HepG2 (cell line): ENCODE results near the gene NDST1. TPM values are rescaled to one million over a fixed set of nuclear protein-coding genes. Genes with fewer than 3 reads are reported as not detected.

Source experiments
- ADNP ChIP-seq: sonication (generic); formaldehyde crosslinking; IDR thresholded peaks from 2 replicates; pipeline ENCODE4 v1.4.0; 2020; ENCODE audit warnings: missing genetic modification reagents
- ARNT ChIP-seq: fragments of 450-650 bp; IDR thresholded peaks from 2 replicates; pipeline ENCODE4 v1.6.1; 2017
- BHLHE40 ChIP-seq: IDR thresholded peaks from 2 replicates; pipeline ENCODE4 v1.6.1; 2011; ENCODE audit warnings: low read length, improper control_type of control experiment
- CREM ChIP-seq, 2 experiments: sonication (generic) in 1 of 2; formaldehyde crosslinking in 1 of 2; IDR thresholded peaks; 2 replicates each; pipeline versions ENCODE4 v1.4.0 to v1.6.1; 2016 to 2020; ENCODE audit warnings: antibody characterized with exemption in 1 of 2, mild to moderate bottlenecking in 1 of 2, missing genetic modification reagents in 1 of 2
- DMAP1 ChIP-seq: IDR thresholded peaks from 2 replicates; pipeline ENCODE4 v1.6.1; 2016
- GATAD1 ChIP-seq: IDR thresholded peaks from 2 replicates; pipeline ENCODE4 v1.6.1; 2016; ENCODE audit warnings: missing genetic modification reagents, missing compliant biosample characterization
- LCORL ChIP-seq, 2 experiments: fragments of 450-650 bp in 1 of 2; sonication (generic) in 1 of 2; formaldehyde crosslinking in 1 of 2; IDR thresholded peaks; 2 replicates each; pipeline versions ENCODE4 v1.5.0 to v1.6.1; 2017 to 2020; ENCODE audit warnings: antibody characterized with exemption in 1 of 2, missing genetic modification reagents in 1 of 2
- MEF2D ChIP-seq: sonication (generic); formaldehyde crosslinking; IDR thresholded peaks from 2 replicates; pipeline ENCODE4 v1.5.1; 2020; ENCODE audit warnings: mild to moderate bottlenecking, missing genetic modification reagents
- REPIN1 ChIP-seq: sonication (generic); formaldehyde crosslinking; IDR thresholded peaks from 2 replicates; pipeline ENCODE4 v1.8.0; 2022; ENCODE audit warnings: missing genetic modification reagents, low read depth, mild to moderate bottlenecking, borderline replicate concordance
- SCMH1 ChIP-seq: sonication (generic); formaldehyde crosslinking; IDR thresholded peaks from 2 replicates; pipeline ENCODE4 v1.9.0; 2021; ENCODE audit warnings: missing genetic modification reagents, mild to moderate bottlenecking, borderline replicate concordance
- SP2 ChIP-seq: sonication (generic); formaldehyde crosslinking; IDR thresholded peaks from 2 replicates; pipeline ENCODE4 v1.5.1; 2020; ENCODE audit warnings: mild to moderate bottlenecking, missing genetic modification reagents
- ZFP82 ChIP-seq: sonication (generic); formaldehyde crosslinking; IDR thresholded peaks from 2 replicates; pipeline ENCODE4 v1.5.1; 2020; ENCODE audit warnings: mild to moderate bottlenecking, missing genetic modification reagents, borderline replicate concordance
- ZFYVE20 ChIP-seq: sonication (generic); formaldehyde crosslinking; IDR thresholded peaks from 2 replicates; pipeline ENCODE4 v1.8.0; 2023; ENCODE audit warnings: low read depth, mild to moderate bottlenecking, moderate library complexity, missing genetic modification reagents, borderline replicate concordance
- ZNF33B ChIP-seq: sonication (generic); formaldehyde crosslinking; IDR thresholded peaks from 2 replicates; pipeline ENCODE4 v1.5.1; 2020; ENCODE audit warnings: mild to moderate bottlenecking, missing genetic modification reagents
- ZNF615 ChIP-seq: sonication (generic); formaldehyde crosslinking; IDR thresholded peaks from 2 replicates; pipeline ENCODE4 v1.5.0; 2020; ENCODE audit warnings: mild to moderate bottlenecking, missing genetic modification reagents, borderline replicate concordance
- ZNF839 ChIP-seq: sonication (generic); formaldehyde crosslinking; IDR thresholded peaks from 2 replicates; pipeline ENCODE4 v1.4.0; 2020; ENCODE audit warnings: missing genetic modification reagents, mild to moderate bottlenecking, borderline replicate concordance
- polyA plus RNA-seq, 8 experiments: library from polyadenylated mRNA; depleted of rRNA in 3 of 8; stranded (reverse) in 7 of 8; unstranded in 1 of 8; fragments of >200 nt; fragmentation: Illumina TruSeq in 4 of 8; extraction: Trizol in 4 of 8; gene quantifications; 2 replicates each; pipeline versions ENCODE4 v1.2.1 to v1.2.3, GENCODE V29; 2011 to 2016; ENCODE audit warnings: low read depth in 4 of 8, missing spikeins in 1 of 8, mixed read lengths in 1 of 8; ENCODE audit not compliant: insufficient read depth in 1 of 8
- total RNA-seq, 5 experiments: library from RNA; depleted of rRNA; stranded (reverse); fragments of >200 nt; fragmentation: Illumina TruSeq; extraction: Trizol; gene quantifications; 2 replicates each; pipeline ENCODE4 v1.2.3, GENCODE V29; 2016; ENCODE audit warnings: low read depth in 1 of 5
- TF ChIP-seq, protein P1 (sequence below): sonication (generic); formaldehyde crosslinking; IDR thresholded peaks from 2 replicates; pipeline ENCODE4 v1.9.0; 2021; ENCODE audit warnings: missing genetic modification reagents, borderline replicate concordance
- TF ChIP-seq, protein P2 (sequence below): sonication (generic); formaldehyde crosslinking; IDR thresholded peaks from 2 replicates; pipeline ENCODE4 v1.4.0; 2020; ENCODE audit warnings: missing genetic modification reagents
- TF ChIP-seq, protein P3 (sequence below): sonication (generic); formaldehyde crosslinking; IDR thresholded peaks from 2 replicates; pipeline ENCODE4 v1.5.1; 2020; ENCODE audit warnings: missing genetic modification reagents, mild to moderate bottlenecking, borderline replicate concordance
- TF ChIP-seq, protein P4 (sequence below): sonication (generic); formaldehyde crosslinking; IDR thresholded peaks from 2 replicates; pipeline ENCODE4 v1.5.0; 2020; ENCODE audit warnings: missing genetic modification reagents
- TF ChIP-seq, protein P5 (sequence below), 2 experiments: sonication (generic) in 1 of 2; formaldehyde crosslinking in 1 of 2; IDR thresholded peaks; 2 replicates each; pipeline versions ENCODE4 v1.4.0 to v1.6.1; 2018 to 2020; ENCODE audit warnings: missing genetic modification reagents in 2 of 2, borderline replicate concordance in 1 of 2, low read depth in 1 of 2, mild to moderate bottlenecking in 1 of 2, missing biosample characterization in 1 of 2

Gene NDST1
- total and polyA plus RNA-seq, 2 of the 13 experiments (the other 11 are each of a cell fraction or from before 2014, with no cell fraction given): 23.8 to 26.2 TPM

DNA sequence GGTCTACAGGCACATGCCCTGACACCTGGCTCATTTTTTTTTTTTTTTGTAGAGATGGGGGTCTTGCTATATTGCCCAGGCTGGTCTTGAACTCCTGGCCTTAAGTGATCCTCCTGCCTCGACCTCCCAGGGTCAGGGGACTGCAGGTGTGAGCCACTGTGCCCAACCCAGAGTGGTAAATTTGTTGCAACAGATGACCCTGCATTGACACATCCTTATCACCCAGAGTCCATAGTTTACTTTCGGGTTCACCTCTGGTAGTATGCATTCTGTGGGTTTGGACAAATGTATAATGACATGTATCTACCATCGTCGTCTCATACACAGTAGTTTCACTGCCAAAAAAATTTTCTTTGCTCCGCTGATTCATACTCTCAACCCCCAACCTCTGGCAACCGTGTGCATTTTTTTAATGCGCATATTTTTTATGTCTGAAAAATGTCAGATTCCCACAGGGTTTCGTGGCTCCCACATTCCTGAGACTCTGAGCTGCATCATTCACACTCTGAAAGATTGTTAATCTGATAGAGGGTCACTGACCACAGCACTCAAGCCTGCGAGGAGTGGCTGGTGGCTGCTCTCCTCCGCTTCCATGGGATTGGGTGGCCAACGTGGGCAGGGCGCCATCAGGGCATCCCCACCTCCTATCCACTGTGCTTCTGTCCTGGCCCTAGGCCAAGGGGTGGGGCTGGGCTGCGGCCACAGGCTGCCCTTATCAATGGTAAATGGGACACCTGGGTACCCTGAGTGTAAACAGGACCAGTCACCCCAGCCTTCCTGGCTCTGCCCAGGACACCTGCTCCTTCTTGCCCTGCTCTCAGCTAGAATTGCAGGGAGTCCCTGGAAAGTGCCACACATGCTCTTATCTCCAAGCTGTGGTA lies 9.6 kb downstream of the NDST1 start (continued):
- TF ChIP-seq ZNF839 (CRISPR knock-in tag) (no peak), BHLHE40 (no peak), ARNT (no peak), SCMH1 (CRISPR knock-in tag) (no peak), ZNF33B (CRISPR knock-in tag) (no peak), ADNP (peak; percentile 95), SP2 (CRISPR knock-in tag) (no peak), GATAD1 (CRISPR knock-in tag) (peak; percentile 32; the same call in 1 of the 2 replicates), CREM (IDR thresholded peaks at IDR 0.05) (peak; percentile 60; the same call in 1 of the 2 replicates), CREM (CRISPR knock-in tag; IDR thresholded peaks at IDR 0.05) (no peak), DMAP1 (CRISPR knock-in tag) (peak; percentile 39; the same call in 1 of the 2 replicates), ZNF615 (no peak), REPIN1 (CRISPR knock-in tag) (0 out of 2 replicates have a peak, but pooled peaks have one; percentile 21), ZFP82 (no peak), MEF2D (CRISPR knock-in tag) (0 out of 2 replicates have a peak, but pooled peaks have one; percentile 41), ZFYVE20 (CRISPR knock-in tag) (no peak), LCORL (IDR thresholded peaks at IDR 0.05) (peak; percentile 8; the same call in 1 of the 2 replicates), LCORL (CRISPR knock-in tag; IDR thresholded peaks at IDR 0.05) (peak; percentile 89)
- TF ChIP-seq, protein P1, sequence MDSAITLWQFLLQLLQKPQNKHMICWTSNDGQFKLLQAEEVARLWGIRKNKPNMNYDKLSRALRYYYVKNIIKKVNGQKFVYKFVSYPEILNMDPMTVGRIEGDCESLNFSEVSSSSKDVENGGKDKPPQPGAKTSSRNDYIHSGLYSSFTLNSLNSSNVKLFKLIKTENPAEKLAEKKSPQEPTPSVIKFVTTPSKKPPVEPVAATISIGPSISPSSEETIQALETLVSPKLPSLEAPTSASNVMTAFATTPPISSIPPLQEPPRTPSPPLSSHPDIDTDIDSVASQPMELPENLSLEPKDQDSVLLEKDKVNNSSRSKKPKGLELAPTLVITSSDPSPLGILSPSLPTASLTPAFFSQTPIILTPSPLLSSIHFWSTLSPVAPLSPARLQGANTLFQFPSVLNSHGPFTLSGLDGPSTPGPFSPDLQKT (CRISPR knock-in tag): no peak
- TF ChIP-seq, protein P2, sequence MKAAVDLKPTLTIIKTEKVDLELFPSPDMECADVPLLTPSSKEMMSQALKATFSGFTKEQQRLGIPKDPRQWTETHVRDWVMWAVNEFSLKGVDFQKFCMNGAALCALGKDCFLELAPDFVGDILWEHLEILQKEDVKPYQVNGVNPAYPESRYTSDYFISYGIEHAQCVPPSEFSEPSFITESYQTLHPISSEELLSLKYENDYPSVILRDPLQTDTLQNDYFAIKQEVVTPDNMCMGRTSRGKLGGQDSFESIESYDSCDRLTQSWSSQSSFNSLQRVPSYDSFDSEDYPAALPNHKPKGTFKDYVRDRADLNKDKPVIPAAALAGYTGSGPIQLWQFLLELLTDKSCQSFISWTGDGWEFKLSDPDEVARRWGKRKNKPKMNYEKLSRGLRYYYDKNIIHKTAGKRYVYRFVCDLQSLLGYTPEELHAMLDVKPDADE: no peak
- TF ChIP-seq, protein P3, sequence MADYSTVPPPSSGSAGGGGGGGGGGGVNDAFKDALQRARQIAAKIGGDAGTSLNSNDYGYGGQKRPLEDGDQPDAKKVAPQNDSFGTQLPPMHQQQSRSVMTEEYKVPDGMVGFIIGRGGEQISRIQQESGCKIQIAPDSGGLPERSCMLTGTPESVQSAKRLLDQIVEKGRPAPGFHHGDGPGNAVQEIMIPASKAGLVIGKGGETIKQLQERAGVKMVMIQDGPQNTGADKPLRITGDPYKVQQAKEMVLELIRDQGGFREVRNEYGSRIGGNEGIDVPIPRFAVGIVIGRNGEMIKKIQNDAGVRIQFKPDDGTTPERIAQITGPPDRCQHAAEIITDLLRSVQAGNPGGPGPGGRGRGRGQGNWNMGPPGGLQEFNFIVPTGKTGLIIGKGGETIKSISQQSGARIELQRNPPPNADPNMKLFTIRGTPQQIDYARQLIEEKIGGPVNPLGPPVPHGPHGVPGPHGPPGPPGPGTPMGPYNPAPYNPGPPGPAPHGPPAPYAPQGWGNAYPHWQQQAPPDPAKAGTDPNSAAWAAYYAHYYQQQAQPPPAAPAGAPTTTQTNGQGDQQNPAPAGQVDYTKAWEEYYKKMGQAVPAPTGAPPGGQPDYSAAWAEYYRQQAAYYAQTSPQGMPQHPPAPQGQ (CRISPR knock-in tag): no peak
- TF ChIP-seq, protein P4, sequence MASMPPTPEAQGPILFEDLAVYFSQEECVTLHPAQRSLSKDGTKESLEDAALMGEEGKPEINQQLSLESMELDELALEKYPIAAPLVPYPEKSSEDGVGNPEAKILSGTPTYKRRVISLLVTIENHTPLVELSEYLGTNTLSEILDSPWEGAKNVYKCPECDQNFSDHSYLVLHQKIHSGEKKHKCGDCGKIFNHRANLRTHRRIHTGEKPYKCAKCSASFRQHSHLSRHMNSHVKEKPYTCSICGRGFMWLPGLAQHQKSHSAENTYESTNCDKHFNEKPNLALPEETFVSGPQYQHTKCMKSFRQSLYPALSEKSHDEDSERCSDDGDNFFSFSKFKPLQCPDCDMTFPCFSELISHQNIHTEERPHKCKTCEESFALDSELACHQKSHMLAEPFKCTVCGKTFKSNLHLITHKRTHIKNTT (CRISPR knock-in tag): no peak
- TF ChIP-seq, protein P5, sequence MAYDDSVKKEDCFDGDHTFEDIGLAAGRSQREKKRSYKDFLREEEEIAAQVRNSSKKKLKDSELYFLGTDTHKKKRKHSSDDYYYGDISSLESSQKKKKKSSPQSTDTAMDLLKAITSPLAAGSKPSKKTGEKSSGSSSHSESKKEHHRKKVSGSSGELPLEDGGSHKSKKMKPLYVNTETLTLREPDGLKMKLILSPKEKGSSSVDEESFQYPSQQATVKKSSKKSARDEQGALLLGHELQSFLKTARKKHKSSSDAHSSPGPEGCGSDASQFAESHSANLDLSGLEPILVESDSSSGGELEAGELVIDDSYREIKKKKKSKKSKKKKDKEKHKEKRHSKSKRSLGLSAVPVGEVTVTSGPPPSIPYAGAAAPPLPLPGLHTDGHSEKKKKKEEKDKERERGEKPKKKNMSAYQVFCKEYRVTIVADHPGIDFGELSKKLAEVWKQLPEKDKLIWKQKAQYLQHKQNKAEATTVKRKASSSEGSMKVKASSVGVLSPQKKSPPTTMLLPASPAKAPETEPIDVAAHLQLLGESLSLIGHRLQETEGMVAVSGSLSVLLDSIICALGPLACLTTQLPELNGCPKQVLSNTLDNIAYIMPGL (CRISPR knock-in tag; IDR thresholded peaks at IDR 0.05; ENCODE audit: borderline replicate concordance in 1 of 2, low read depth in 1 of 2): 0 out of 4 replicates have a peak, but pooled peaks of 1 of the 2 experiments have one; percentile 20
